ENCODE data around the gene IFI44. TPM values are rescaled to one million over a fixed set of nuclear protein-coding genes. Genes with fewer than 3 reads are reported as not detected.
A peak's percentile ranks its signal among the peaks of the same experiment; 100 is the strongest.

Gene IFI44
- total and polyA plus RNA-seq, 10 of the 15 experiments (the other 5 are each of a cell fraction or from before 2014, with no cell fraction given) = 37.7 to 272 (median 90.9) TPM

DNA sequence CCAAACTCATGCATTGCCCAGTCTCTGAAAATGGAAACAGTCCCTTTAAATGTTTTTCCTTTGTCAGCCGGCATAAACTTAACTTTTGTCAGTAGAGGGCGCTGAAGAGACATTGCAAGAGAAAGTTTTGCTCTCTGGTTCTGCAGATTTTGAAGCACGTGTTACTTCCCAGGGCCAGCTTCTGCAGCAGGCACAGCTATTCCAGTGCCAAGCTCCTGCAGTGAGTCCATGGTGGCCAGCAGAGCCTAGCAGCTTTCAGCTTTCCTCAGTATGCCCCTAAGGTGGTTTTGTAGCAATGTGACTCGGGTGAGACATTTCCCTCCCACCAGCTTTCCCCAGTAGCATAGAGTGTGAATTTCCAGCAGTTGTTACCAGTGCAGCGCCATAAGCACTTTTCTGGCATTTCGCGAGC lies 32.0 kb upstream of the IFI44 start:
- Histone ChIP-seq H3K27ac (ENCODE audit: control insufficient read depth, insufficient read depth) (peak overlapping the region; percentile 61; the same call in 1 of the 2 replicates), H3K9ac (ENCODE audit: control insufficient read depth, insufficient read depth, low read length) (no peak overlapping the region), H2AFZ (ENCODE audit: control insufficient read depth, low read depth, low read length) (peak overlapping the region; percentile 51), H3K36me3 (ENCODE audit: control insufficient read depth in 2 of 2, insufficient read depth in 2 of 2, low read length in 1 of 2) (no peaks in the 10 kb centered on the region), H3K27me3 (replicated peaks in 1 of 2; ENCODE audit: control insufficient read depth in 2 of 2, insufficient read depth in 2 of 2, low read length in 1 of 2) (no peaks in the 10 kb centered on the region), H4K20me1 (ENCODE audit: control insufficient read depth, insufficient read depth) (no peaks in the 10 kb centered on the region), H3K4me1 (ENCODE audit: control insufficient read depth, insufficient read depth, low read length) (peaks cover 20% of the 10 kb centered on the region), H3K4me2 (ENCODE audit: control insufficient read depth, insufficient read depth) (peak overlapping the region; percentile 58), H3K79me2 (ENCODE audit: control insufficient read depth, insufficient read depth, low read length) (peaks cover 36% of the 10 kb centered on the region), H3K4me3 (no peak overlapping the region), H3K9me3 (replicated peaks; ENCODE audit: control insufficient read depth, insufficient read depth, low read length) (no peaks in the 10 kb centered on the region)
- WGBS (ENCODE audit: insufficient coverage, insufficient replicate concordance, low lambda C conversion rate, missing lambda C conversion rate) = 42% methylated on average over 7 of the region's 7 CpGs
- FAIRE-seq (peak; percentile 7), ATAC-seq (peak; percentile 54), DNase-seq (ENCODE audit: low read depth, low spot score) (peak; percentile 60)
- ChIA-PET SMC1A (ENCODE audit: uncharacterized antibody, unreplicated experiment) (interaction anchor here (0.6 to 2.4 kb wide), 24 partner anchors 9 to 736 kb away, joined by 3 to 78 read pairs (median 4); partner anchors contain the start of gene IFI44), CTCF (interaction anchor here (0.8 to 2.4 kb wide), 30 partner anchors 10 to 737 kb away, joined by 3 to 127 read pairs (median 6); partner anchors contain the start of genes DNAJB4 and IFI44), RAD21 (ENCODE audit: unreplicated experiment) (interaction anchor here (0.7 to 2.4 kb wide), 16 partner anchors 9 to 734 kb away, joined by 3 to 58 read pairs (median 4); partner anchors contain the start of gene IFI44), POLR2A (interaction anchor here (1.3 kb wide), 1 partner anchor 65 kb away, joined by 3 read pairs; no protein-coding TSS in a partner anchor)
- in situ Hi-C loops (cut with MboI) = no loop called here
- intact Hi-C loops (cut with micrococcal nuclease; ENCODE audit: unreplicated experiment) = loop anchor here (1.0 to 10.0 kb wide), 4 partner anchors 59 to 427 kb away; no protein-coding TSS in a partner anchor
- no TSS peak for BruUV-seq (replicated peaks)
- TF ChIP-seq TBL1XR1 (IDR thresholded peaks at IDR 0.05; ENCODE audit: low read depth, low read length) (no peak), POU2F2 (IDR thresholded peaks at IDR 0.05; ENCODE audit: borderline replicate concordance, low read depth, low read length) (peak; percentile 48; the same call in 1 of the 3 replicates), IKZF2 (IDR thresholded peaks at IDR 0.05) (peak in 1 of 2 experiments; percentile 52; a peak in 2 of 4 replicates), HDGF (IDR thresholded peaks at IDR 0.05) (0 out of 2 replicates have a peak, but pooled peaks have one; percentile 16), SPI1 (IDR thresholded peaks at IDR 0.05; ENCODE audit: borderline replicate concordance, insufficient read depth, low read depth, low read length) (no peak), BHLHE40 (IDR thresholded peaks at IDR 0.05; ENCODE audit: borderline replicate concordance in 1 of 2, low read depth in 2 of 2, low read length in 1 of 2) (peak; percentile 85 to 88), YY1 (IDR thresholded peaks at IDR 0.05; ENCODE audit: low read depth, low read length) (0 out of 2 replicates have a peak, but pooled peaks have one; percentile 40), NBN (IDR thresholded peaks at IDR 0.05) (peak; percentile 43; the same call in 1 of the 2 replicates), RAD51 (IDR thresholded peaks at IDR 0.05) (peak; percentile 69), SMC3 (IDR thresholded peaks at IDR 0.05; ENCODE audit: borderline replicate concordance, low read length) (peak; percentile 88), MXI1 (IDR thresholded peaks at IDR 0.05; ENCODE audit: low read depth, low read length) (peak; percentile 78; the same call in 1 of the 2 replicates)
- TF ChIP-seq, protein P1, sequence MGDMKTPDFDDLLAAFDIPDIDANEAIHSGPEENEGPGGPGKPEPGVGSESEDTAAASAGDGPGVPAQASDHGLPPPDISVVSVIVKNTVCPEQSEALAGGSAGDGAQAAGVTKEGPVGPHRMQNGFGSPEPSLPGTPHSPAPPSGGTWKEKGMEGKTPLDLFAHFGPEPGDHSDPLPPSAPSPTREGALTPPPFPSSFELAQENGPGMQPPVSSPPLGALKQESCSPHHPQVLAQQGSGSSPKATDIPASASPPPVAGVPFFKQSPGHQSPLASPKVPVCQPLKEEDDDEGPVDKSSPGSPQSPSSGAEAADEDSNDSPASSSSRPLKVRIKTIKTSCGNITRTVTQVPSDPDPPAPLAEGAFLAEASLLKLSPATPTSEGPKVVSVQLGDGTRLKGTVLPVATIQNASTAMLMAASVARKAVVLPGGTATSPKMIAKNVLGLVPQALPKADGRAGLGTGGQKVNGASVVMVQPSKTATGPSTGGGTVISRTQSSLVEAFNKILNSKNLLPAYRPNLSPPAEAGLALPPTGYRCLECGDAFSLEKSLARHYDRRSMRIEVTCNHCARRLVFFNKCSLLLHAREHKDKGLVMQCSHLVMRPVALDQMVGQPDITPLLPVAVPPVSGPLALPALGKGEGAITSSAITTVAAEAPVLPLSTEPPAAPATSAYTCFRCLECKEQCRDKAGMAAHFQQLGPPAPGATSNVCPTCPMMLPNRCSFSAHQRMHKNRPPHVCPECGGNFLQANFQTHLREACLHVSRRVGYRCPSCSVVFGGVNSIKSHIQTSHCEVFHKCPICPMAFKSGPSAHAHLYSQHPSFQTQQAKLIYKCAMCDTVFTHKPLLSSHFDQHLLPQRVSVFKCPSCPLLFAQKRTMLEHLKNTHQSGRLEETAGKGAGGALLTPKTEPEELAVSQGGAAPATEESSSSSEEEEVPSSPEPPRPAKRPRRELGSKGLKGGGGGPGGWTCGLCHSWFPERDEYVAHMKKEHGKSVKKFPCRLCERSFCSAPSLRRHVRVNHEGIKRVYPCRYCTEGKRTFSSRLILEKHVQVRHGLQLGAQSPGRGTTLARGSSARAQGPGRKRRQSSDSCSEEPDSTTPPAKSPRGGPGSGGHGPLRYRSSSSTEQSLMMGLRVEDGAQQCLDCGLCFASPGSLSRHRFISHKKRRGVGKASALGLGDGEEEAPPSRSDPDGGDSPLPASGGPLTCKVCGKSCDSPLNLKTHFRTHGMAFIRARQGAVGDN (IDR thresholded peaks at IDR 0.05) = peak; percentile 48
- TF ChIP-seq, protein P2, sequence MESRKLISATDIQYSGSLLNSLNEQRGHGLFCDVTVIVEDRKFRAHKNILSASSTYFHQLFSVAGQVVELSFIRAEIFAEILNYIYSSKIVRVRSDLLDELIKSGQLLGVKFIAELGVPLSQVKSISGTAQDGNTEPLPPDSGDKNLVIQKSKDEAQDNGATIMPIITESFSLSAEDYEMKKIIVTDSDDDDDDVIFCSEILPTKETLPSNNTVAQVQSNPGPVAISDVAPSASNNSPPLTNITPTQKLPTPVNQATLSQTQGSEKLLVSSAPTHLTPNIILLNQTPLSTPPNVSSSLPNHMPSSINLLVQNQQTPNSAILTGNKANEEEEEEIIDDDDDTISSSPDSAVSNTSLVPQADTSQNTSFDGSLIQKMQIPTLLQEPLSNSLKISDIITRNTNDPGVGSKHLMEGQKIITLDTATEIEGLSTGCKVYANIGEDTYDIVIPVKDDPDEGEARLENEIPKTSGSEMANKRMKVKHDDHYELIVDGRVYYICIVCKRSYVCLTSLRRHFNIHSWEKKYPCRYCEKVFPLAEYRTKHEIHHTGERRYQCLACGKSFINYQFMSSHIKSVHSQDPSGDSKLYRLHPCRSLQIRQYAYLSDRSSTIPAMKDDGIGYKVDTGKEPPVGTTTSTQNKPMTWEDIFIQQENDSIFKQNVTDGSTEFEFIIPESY (IDR thresholded peaks at IDR 0.05) = peak; percentile 78; the same call in 1 of the 2 replicates
- TF ChIP-seq, protein P3, sequence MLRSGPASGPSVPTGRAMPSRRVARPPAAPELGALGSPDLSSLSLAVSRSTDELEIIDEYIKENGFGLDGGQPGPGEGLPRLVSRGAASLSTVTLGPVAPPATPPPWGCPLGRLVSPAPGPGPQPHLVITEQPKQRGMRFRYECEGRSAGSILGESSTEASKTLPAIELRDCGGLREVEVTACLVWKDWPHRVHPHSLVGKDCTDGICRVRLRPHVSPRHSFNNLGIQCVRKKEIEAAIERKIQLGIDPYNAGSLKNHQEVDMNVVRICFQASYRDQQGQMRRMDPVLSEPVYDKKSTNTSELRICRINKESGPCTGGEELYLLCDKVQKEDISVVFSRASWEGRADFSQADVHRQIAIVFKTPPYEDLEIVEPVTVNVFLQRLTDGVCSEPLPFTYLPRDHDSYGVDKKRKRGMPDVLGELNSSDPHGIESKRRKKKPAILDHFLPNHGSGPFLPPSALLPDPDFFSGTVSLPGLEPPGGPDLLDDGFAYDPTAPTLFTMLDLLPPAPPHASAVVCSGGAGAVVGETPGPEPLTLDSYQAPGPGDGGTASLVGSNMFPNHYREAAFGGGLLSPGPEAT (IDR thresholded peaks at IDR 0.05; ENCODE audit: low read depth) = peak; percentile 36; the same call in 1 of the 2 replicates
- TF ChIP-seq, protein P4, sequence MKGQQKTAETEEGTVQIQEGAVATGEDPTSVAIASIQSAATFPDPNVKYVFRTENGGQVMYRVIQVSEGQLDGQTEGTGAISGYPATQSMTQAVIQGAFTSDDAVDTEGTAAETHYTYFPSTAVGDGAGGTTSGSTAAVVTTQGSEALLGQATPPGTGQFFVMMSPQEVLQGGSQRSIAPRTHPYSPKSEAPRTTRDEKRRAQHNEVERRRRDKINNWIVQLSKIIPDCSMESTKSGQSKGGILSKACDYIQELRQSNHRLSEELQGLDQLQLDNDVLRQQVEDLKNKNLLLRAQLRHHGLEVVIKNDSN (IDR thresholded peaks at IDR 0.05; ENCODE audit: borderline replicate concordance, extremely low read length, insufficient read depth, low read depth, low read length) = peak; percentile 28
